ENCODE results near the gene FKBP7. TPM values are rescaled to one million over a fixed set of nuclear protein-coding genes. Genes with fewer than 3 reads are reported as not detected.

FKBP7 gene
- total and polyA plus RNA-seq, 5 experiments from 2014 or later: 1.5 to 7.0 (median 2.9) TPM

- peaks cover 0 to 11% (median under 1%) of the 10 kb centered on the region in 4 donors for H3K4me1 Mint-ChIP-seq
- no peaks in the 10 kb centered on the region for H3K27me3 Mint-ChIP-seq
- H3K27ac Mint-ChIP-seq: peak overlapping the region in 2 of 10 donors; percentile 2 to 35
- no peak for DNase-seq
- no peak overlapping the region for H3K4me3 Mint-ChIP-seq
- ATAC-seq: no peak
- peaks cover 0 to 49% (median 15%) of the 10 kb centered on the region in 3 donors for H3K36me3 Mint-ChIP-seq
- H3K9me3 Mint-ChIP-seq: no peaks in the 10 kb centered on the region
- POLR2A ChIA-PET: no interaction called here
These were observed 34.1 kb upstream of the FKBP7 start for GRCh38 chr2:178512484-178512883.

- Mint-ChIP-seq H3K27ac (peak overlapping the region in 1 of 10 donors; percentile 43), H3K4me3 (no peak overlapping the region), H3K4me1 (peaks cover 0 to 11% (median under 1%) of the 10 kb centered on the region in 4 donors), H3K36me3 (peaks cover 0 to 61% (median 15%) of the 10 kb centered on the region in 3 donors), H3K9me3 (no peaks in the 10 kb centered on the region), H3K27me3 (no peaks in the 10 kb centered on the region)
- ATAC-seq: no peak
- no peak for DNase-seq
- POLR2A ChIA-PET: no interaction called here
These were observed 32.0 kb upstream of the FKBP7 start for GRCh38 chr2:178510384-178510783.

GRCh38 chr2:178508646-178509045, 30.2 kb upstream of the FKBP7 start:
- no peak overlapping the region for H3K27ac Mint-ChIP-seq
- peaks cover 0 to 65% (median 16%) of the 10 kb centered on the region in 3 donors for H3K36me3 Mint-ChIP-seq
- H3K9me3 Mint-ChIP-seq: no peaks in the 10 kb centered on the region
- no peaks in the 10 kb centered on the region for H3K27me3 Mint-ChIP-seq
- H3K4me3 Mint-ChIP-seq: no peak overlapping the region
- peaks cover 0 to 2% (median 0%) of the 10 kb centered on the region in 4 donors for H3K4me1 Mint-ChIP-seq
- POLR2A ChIA-PET: no interaction called here
- DNase-seq (no peak), ATAC-seq (no peak)

GRCh38 chr2:178506949-178507348, 28.5 kb upstream of the FKBP7 start:
- peaks cover 0 to 69% (median 14%) of the 10 kb centered on the region in 3 donors for H3K36me3 Mint-ChIP-seq
- ATAC-seq: no peak
- H3K4me1 Mint-ChIP-seq: peaks cover 0 to 2% (median 0%) of the 10 kb centered on the region in 4 donors
- POLR2A ChIA-PET: no interaction called here
- H3K27ac Mint-ChIP-seq: peak overlapping the region in 2 of 10 donors; percentile 12 to 74
- H3K4me3 Mint-ChIP-seq: no peak overlapping the region
- no peaks in the 10 kb centered on the region for H3K9me3 Mint-ChIP-seq
- no peak for DNase-seq
- H3K27me3 Mint-ChIP-seq: no peaks in the 10 kb centered on the region

GRCh38 chr2:178506524-178506923, 28.1 kb upstream of the FKBP7 start:
- DNase-seq (no peak), ATAC-seq (no peak)
- Mint-ChIP-seq H3K27ac (peak overlapping the region in 2 of 10 donors; percentile 15 to 74), H3K36me3 (peaks cover 0 to 69% (median 18%) of the 10 kb centered on the region in 3 donors), H3K4me3 (no peak overlapping the region), H3K27me3 (no peaks in the 10 kb centered on the region), H3K4me1 (peaks cover 0 to under 1% (median 0%) of the 10 kb centered on the region in 4 donors), H3K9me3 (no peaks in the 10 kb centered on the region)
- POLR2A ChIA-PET: no interaction called here

- no peak for ATAC-seq
These were observed 27.7 kb upstream of the FKBP7 start for GRCh38 chr2:178506101-178506500.

GRCh38 chr2:178502751-178503150, 24.4 kb upstream of the FKBP7 start:
- Mint-ChIP-seq H3K4me3 (no peak overlapping the region), H3K27ac (no peak overlapping the region), H3K36me3 (peaks cover 0 to 85% (median 26%) of the 10 kb centered on the region in 3 donors), H3K4me1 (no peaks in the 10 kb centered on the region), H3K27me3 (no peaks in the 10 kb centered on the region), H3K9me3 (no peaks in the 10 kb centered on the region)
- DNase-seq (no peak), ATAC-seq (no peak)
- POLR2A ChIA-PET: no interaction called here

More at GRCh38 chr2:178506101-178506500, 27.7 kb upstream of the FKBP7 start:
- no peaks in the 10 kb centered on the region for H3K4me1 Mint-ChIP-seq
- H3K27me3 Mint-ChIP-seq: no peaks in the 10 kb centered on the region
- no peak for DNase-seq
- H3K9me3 Mint-ChIP-seq: no peaks in the 10 kb centered on the region
- H3K36me3 Mint-ChIP-seq: peaks cover 0 to 72% (median 21%) of the 10 kb centered on the region in 3 donors
- H3K4me3 Mint-ChIP-seq: no peak overlapping the region
- POLR2A ChIA-PET: no interaction called here
- no peak overlapping the region for H3K27ac Mint-ChIP-seq

- Mint-ChIP-seq H3K36me3 (peaks cover 4 to 92% (median 41%) of the 10 kb centered on the region in 3 donors), H3K4me3 (no peak overlapping the region), H3K27me3 (no peaks in the 10 kb centered on the region), H3K9me3 (no peaks in the 10 kb centered on the region), H3K4me1 (peaks cover 0 to under 1% (median 0%) of the 10 kb centered on the region in 4 donors), H3K27ac (no peak overlapping the region)
- no peak for ATAC-seq
- no peak for DNase-seq
- POLR2A ChIA-PET: no interaction called here
These were observed 21.2 kb upstream of the FKBP7 start for GRCh38 chr2:178499640-178500039.

- H3K27me3 Mint-ChIP-seq: no peaks in the 10 kb centered on the region
- H3K4me3 Mint-ChIP-seq: no peak overlapping the region
- H3K36me3 Mint-ChIP-seq: peaks cover 4 to 91% (median 40%) of the 10 kb centered on the region in 3 donors
- POLR2A ChIA-PET: interaction anchor here (0.6 kb wide), 1 partner anchor 527 kb away, joined by 3 read pairs; no protein-coding TSS in a partner anchor
- ATAC-seq (no peak), DNase-seq (no peak)
- H3K9me3 Mint-ChIP-seq: no peaks in the 10 kb centered on the region
- no peak overlapping the region for H3K27ac Mint-ChIP-seq
- H3K4me1 Mint-ChIP-seq: peaks cover 0 to 2% (median 0%) of the 10 kb centered on the region in 4 donors
These were observed 19.7 kb upstream of the FKBP7 start for GRCh38 chr2:178498137-178498536.

- no peaks in the 10 kb centered on the region for H3K27me3 Mint-ChIP-seq
- peaks cover 0 to 2% (median 0%) of the 10 kb centered on the region in 4 donors for H3K4me1 Mint-ChIP-seq
- no peak overlapping the region for H3K27ac Mint-ChIP-seq
- no peak overlapping the region for H3K4me3 Mint-ChIP-seq
- POLR2A ChIA-PET: interaction anchor here (1.0 kb wide), 1 partner anchor 45 kb away, joined by 3 read pairs; the partner anchor contains the start of genes PJVK and PRKRA
- DNase-seq (no peak), ATAC-seq (no peak)
- no peaks in the 10 kb centered on the region for H3K9me3 Mint-ChIP-seq
- peaks cover 4 to 87% (median 35%) of the 10 kb centered on the region in 3 donors for H3K36me3 Mint-ChIP-seq
These were observed 17.6 kb upstream of the FKBP7 start for GRCh38 chr2:178496049-178496448.

- POLR2A ChIA-PET: no interaction called here
- no peak for DNase-seq
- Mint-ChIP-seq H3K36me3 (peaks cover 9 to 91% (median 36%) of the 10 kb centered on the region in 3 donors), H3K4me3 (no peak overlapping the region), H3K4me1 (peaks cover 8 to 26% (median 19%) of the 10 kb centered on the region in 4 donors), H3K9me3 (no peaks in the 10 kb centered on the region), H3K27me3 (no peaks in the 10 kb centered on the region), H3K27ac (peak overlapping the region in 4 of 10 donors; percentile 2 to 58 (median 24))
- no peak for ATAC-seq
These were observed 13.2 kb upstream of the FKBP7 start for GRCh38 chr2:178491612-178492011.

- peaks cover 36 to 77% (median 59%) of the 10 kb centered on the region in 4 donors for H3K4me1 Mint-ChIP-seq
These were observed 7.0 kb upstream of the FKBP7 start for GRCh38 chr2:178485356-178485755.

GRCh38 chr2:178484245-178485041, 6.0 kb upstream of the FKBP7 start:
- ATAC-seq (no peak), DNase-seq (peak in 1 of 10 donors; percentile 8)
- H3K27me3 Mint-ChIP-seq: no peaks in the 10 kb centered on the region
- H3K27ac Mint-ChIP-seq: peak overlapping the region in 2 of 10 donors; percentile 26 to 43
- H3K4me1 Mint-ChIP-seq: peaks cover 31 to 77% (median 62%) of the 10 kb centered on the region in 4 donors
- H3K9me3 Mint-ChIP-seq: no peaks in the 10 kb centered on the region
- peaks cover 6 to 44% (median 9%) of the 10 kb centered on the region in 3 donors for H3K36me3 Mint-ChIP-seq
- POLR2A ChIA-PET: no interaction called here
- H3K4me3 Mint-ChIP-seq: peak overlapping the region in 1 of 10 donors; percentile 60

More at GRCh38 chr2:178485356-178485755, 7.0 kb upstream of the FKBP7 start:
- no peak for ATAC-seq
- no peak for DNase-seq
- Mint-ChIP-seq H3K9me3 (no peaks in the 10 kb centered on the region), H3K4me3 (peak overlapping the region in 1 of 10 donors; percentile 52), H3K27me3 (no peaks in the 10 kb centered on the region), H3K36me3 (peaks cover 9 to 53% (median 9%) of the 10 kb centered on the region in 3 donors), H3K27ac (no peak overlapping the region)
- POLR2A ChIA-PET: no interaction called here
